Caco-2 (cell line): ENCODE results near the gene RSPH1. TPM values are rescaled to one million over a fixed set of nuclear protein-coding genes. Genes with fewer than 3 reads are reported as not detected.

ENCODE experiments used
- BruUV-seq: library from RNA; stranded (reverse); fragments of 400-500 nt; replicated peaks from 2 replicates; lab custom pipeline; 2021; lab: Mats Ljungman, UMichigan
- CTCF ChIA-PET: fragments of 300-600 bp; sonication (Branson Sonifier 250); formaldehyde crosslinking; loops from one replicate; lab custom pipeline; 2022; ENCODE audit warnings: antibody characterized with exemption; lab: Charles Lee
- POLR2A ChIA-PET: fragments of 300-600 bp; sonication (Branson Sonifier 250); formaldehyde crosslinking; loops from one replicate; lab custom pipeline; 2022; ENCODE audit warnings: antibody characterized with exemption; lab: Charles Lee
- DNase-seq, 2 experiments: peaks; one replicate each; pipeline versions ENCODE4 v3.0.0 to v3.0.0-alpha.2; 2020 to 2022
- H3K27me3 ChIP-seq: replicated peaks from 2 replicates; pipeline ENCODE4 v1.6.0; 2011; ENCODE audit warnings: low read length; ENCODE audit not compliant: control insufficient read depth, insufficient read depth
- H3K36me3 ChIP-seq: 2 replicates; pipeline ENCODE4 v1.5.1; 2011; ENCODE audit warnings: low read length; ENCODE audit not compliant: control insufficient read depth, insufficient read depth
- H3K4me1 ChIP-seq: fragments of 250-450 bp; sonication (Bioruptor Pico); 2 replicates; pipeline ENCODE4 v1.5.1; 2020; ENCODE audit warnings: mild to moderate bottlenecking
- H3K4me3 ChIP-seq: 2 replicates; pipeline ENCODE4 v1.5.1; 2011; ENCODE audit warnings: low read depth, mild to moderate bottlenecking, control low read depth, low read length
- H3K9me3 ChIP-seq: fragments of 250-450 bp; sonication (Bioruptor Pico); 2 replicates; pipeline ENCODE4 v1.5.1; 2020; ENCODE audit warnings: mild to moderate bottlenecking, moderate library complexity
- H3K27ac Mint-ChIP-seq: one replicate; pipeline ENCODE4 v1.8.0; 2022; ENCODE audit warnings: mixed read lengths; ENCODE audit not compliant: unreplicated experiment
- H3K27me3 Mint-ChIP-seq: one replicate; pipeline ENCODE4 v1.8.0; 2022; ENCODE audit warnings: mixed read lengths; ENCODE audit not compliant: insufficient read depth, unreplicated experiment
- H3K36me3 Mint-ChIP-seq: one replicate; pipeline ENCODE4 v1.8.0; 2022; ENCODE audit warnings: mild to moderate bottlenecking, mixed read lengths; ENCODE audit not compliant: insufficient read depth, unreplicated experiment
- H3K4me1 Mint-ChIP-seq: one replicate; pipeline ENCODE4 v1.8.0; 2022; ENCODE audit warnings: low read depth, mixed read lengths; ENCODE audit not compliant: unreplicated experiment
- H3K4me3 Mint-ChIP-seq: one replicate; pipeline ENCODE4 v1.8.0; 2022; ENCODE audit warnings: mild to moderate bottlenecking, moderate library complexity, mixed read lengths; ENCODE audit not compliant: unreplicated experiment
- H3K9me3 Mint-ChIP-seq: one replicate; pipeline ENCODE4 v1.8.0; 2022; ENCODE audit warnings: mixed read lengths; ENCODE audit not compliant: unreplicated experiment
- intact Hi-C: fragments of 100-400 bp; cut with micrococcal nuclease; formaldehyde crosslinking; loops from one replicate; pipeline ENCODE4 v1.10.0; 2022; ENCODE audit not compliant: unreplicated experiment
- total RNA-seq: library from RNA; stranded (reverse); gene quantifications from 2 replicates; pipeline ENCODE4 v1.2.3, GENCODE V29; 2022
- TF ChIP-seq, protein P1 (sequence below), 2 experiments: fragments of 200-600 bp in 1 of 2; IDR thresholded peaks; 1 replicate in 1 of 2; 2 replicates in 1 of 2; pipeline versions ENCODE4 v1.5.1 to v1.8.0; 2011 to 2022; ENCODE audit warnings: antibody characterized with exemption in 1 of 2, control low read depth in 1 of 2, inconsistent platforms in 1 of 2, low read depth in 1 of 2, low read length in 1 of 2, mild to moderate bottlenecking in 1 of 2, moderate library complexity in 1 of 2; ENCODE audit not compliant: insufficient read depth in 1 of 2, severe bottlenecking in 1 of 2, unreplicated experiment in 1 of 2

Gene RSPH1
- total RNA-seq, 1 experiment from 2014 or later: 0.23 TPM

- H3K4me3 Mint-ChIP-seq: no peak overlapping the region
- no TSS peak for BruUV-seq
- Histone ChIP-seq H3K9me3 (no peaks in the 10 kb centered on the region), H3K27me3 (no peaks in the 10 kb centered on the region), H3K36me3 (no peaks in the 10 kb centered on the region; the same call in 1 of the 2 replicates), H3K4me3 (no peak overlapping the region), H3K4me1 (no peaks in the 10 kb centered on the region)
- ChIA-PET POLR2A (no interaction called here), CTCF (no interaction called here)
- H3K27ac Mint-ChIP-seq: no peak overlapping the region
- no peaks in the 10 kb centered on the region for H3K27me3 Mint-ChIP-seq
- no peaks in the 10 kb centered on the region for H3K4me1 Mint-ChIP-seq
- no peak for DNase-seq
- intact Hi-C loops: no loop called here
- H3K9me3 Mint-ChIP-seq: no peaks in the 10 kb centered on the region
- TF ChIP-seq, protein P1, sequence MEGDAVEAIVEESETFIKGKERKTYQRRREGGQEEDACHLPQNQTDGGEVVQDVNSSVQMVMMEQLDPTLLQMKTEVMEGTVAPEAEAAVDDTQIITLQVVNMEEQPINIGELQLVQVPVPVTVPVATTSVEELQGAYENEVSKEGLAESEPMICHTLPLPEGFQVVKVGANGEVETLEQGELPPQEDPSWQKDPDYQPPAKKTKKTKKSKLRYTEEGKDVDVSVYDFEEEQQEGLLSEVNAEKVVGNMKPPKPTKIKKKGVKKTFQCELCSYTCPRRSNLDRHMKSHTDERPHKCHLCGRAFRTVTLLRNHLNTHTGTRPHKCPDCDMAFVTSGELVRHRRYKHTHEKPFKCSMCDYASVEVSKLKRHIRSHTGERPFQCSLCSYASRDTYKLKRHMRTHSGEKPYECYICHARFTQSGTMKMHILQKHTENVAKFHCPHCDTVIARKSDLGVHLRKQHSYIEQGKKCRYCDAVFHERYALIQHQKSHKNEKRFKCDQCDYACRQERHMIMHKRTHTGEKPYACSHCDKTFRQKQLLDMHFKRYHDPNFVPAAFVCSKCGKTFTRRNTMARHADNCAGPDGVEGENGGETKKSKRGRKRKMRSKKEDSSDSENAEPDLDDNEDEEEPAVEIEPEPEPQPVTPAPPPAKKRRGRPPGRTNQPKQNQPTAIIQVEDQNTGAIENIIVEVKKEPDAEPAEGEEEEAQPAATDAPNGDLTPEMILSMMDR (IDR thresholded peaks at IDR 0.05; ENCODE audit: insufficient read depth in 1 of 2, low read depth in 1 of 2, low read length in 1 of 2, severe bottlenecking in 1 of 2, unreplicated experiment in 1 of 2): no peak
- H3K36me3 Mint-ChIP-seq: peaks cover 11% of the 10 kb centered on the region
These were observed 46.2 kb upstream of the RSPH1 start for GRCh38 chr21:42542196-42542595.

DNA sequence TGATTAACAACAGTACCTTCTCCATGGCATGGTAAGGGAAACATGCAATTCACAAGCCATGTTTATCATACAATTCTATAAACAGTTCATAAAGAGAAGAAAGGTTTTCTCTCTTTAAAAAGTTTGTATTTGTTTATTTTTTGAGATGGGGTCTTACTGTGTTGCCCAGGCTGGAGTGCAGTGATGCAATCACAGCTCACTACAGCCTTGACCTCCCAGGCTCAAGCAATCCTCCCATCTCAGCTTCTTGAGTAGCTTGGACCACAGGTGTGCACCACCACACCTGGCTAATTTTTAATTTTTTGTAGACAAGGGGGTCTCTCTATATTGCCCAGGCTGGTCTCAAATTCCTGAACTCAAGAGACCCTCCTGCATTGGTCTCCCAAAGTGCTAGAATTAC lies 45.6 kb upstream of the RSPH1 start:
- H3K4me3 Mint-ChIP-seq: no peak overlapping the region
- CTCF ChIA-PET: no interaction called here
- no peaks in the 10 kb centered on the region for H3K4me1 Mint-ChIP-seq
- Histone ChIP-seq H3K27me3 (no peaks in the 10 kb centered on the region), H3K4me3 (no peak overlapping the region), H3K4me1 (no peaks in the 10 kb centered on the region), H3K36me3 (no peaks in the 10 kb centered on the region; the same call in 1 of the 2 replicates), H3K9me3 (no peaks in the 10 kb centered on the region)
- peaks cover 11% of the 10 kb centered on the region for H3K36me3 Mint-ChIP-seq
- no peak overlapping the region for H3K27ac Mint-ChIP-seq
- no peaks in the 10 kb centered on the region for H3K27me3 Mint-ChIP-seq
- no TSS peak for BruUV-seq
- no peak for DNase-seq
- intact Hi-C loops: no loop called here
- POLR2A ChIA-PET: no interaction called here
- TF ChIP-seq, protein P1 (IDR thresholded peaks at IDR 0.05; ENCODE audit: insufficient read depth in 1 of 2, low read depth in 1 of 2, low read length in 1 of 2, severe bottlenecking in 1 of 2, unreplicated experiment in 1 of 2): no peak
- H3K9me3 Mint-ChIP-seq: no peaks in the 10 kb centered on the region

- ChIA-PET CTCF (no interaction called here), POLR2A (no interaction called here)
- H3K36me3 Mint-ChIP-seq: peaks cover 11% of the 10 kb centered on the region
- DNase-seq: no peak
- TF ChIP-seq, protein P1 (IDR thresholded peaks at IDR 0.05; ENCODE audit: insufficient read depth in 1 of 2, low read depth in 1 of 2, low read length in 1 of 2, severe bottlenecking in 1 of 2, unreplicated experiment in 1 of 2): no peak
- intact Hi-C loops: no loop called here
- H3K9me3 Mint-ChIP-seq: no peaks in the 10 kb centered on the region
- no peaks in the 10 kb centered on the region for H3K27me3 Mint-ChIP-seq
- no peaks in the 10 kb centered on the region for H3K9me3 ChIP-seq
- no peak overlapping the region for H3K4me3 ChIP-seq
- H3K4me1 Mint-ChIP-seq: no peaks in the 10 kb centered on the region
- H3K27ac Mint-ChIP-seq: no peak overlapping the region
- no peaks in the 10 kb centered on the region; the same call in 1 of the 2 replicates for H3K36me3 ChIP-seq
- H3K4me1 ChIP-seq: no peaks in the 10 kb centered on the region
- H3K4me3 Mint-ChIP-seq: no peak overlapping the region
- no TSS peak for BruUV-seq
- H3K27me3 ChIP-seq: no peaks in the 10 kb centered on the region
These were observed 45.1 kb upstream of the RSPH1 start for GRCh38 chr21:42541174-42541573.
